Osteocyte (in vitro differentiated cells): ENCODE data around the gene PPM1H. TPM values are rescaled to one million over a fixed set of nuclear protein-coding genes. Genes with fewer than 3 reads are reported as not detected.

Experiments used
- DNase-seq: peaks from one replicate; pipeline ENCODE4 v3.0.0; 2021; ENCODE audit warnings: mixed read lengths; ENCODE audit not compliant: unreplicated experiment; ENCODE audit errors: extremely low spot score
- H3K27ac Mint-ChIP-seq: one replicate; pipeline ENCODE4 v1.8.0; 2021; ENCODE audit warnings: mild to moderate bottlenecking, mixed read lengths; ENCODE audit not compliant: unreplicated experiment
- H3K27me3 Mint-ChIP-seq: one replicate; pipeline ENCODE4 v1.8.0; 2021; ENCODE audit warnings: mixed read lengths; ENCODE audit not compliant: unreplicated experiment
- H3K36me3 Mint-ChIP-seq: one replicate; pipeline ENCODE4 v1.8.0; 2021; ENCODE audit warnings: mixed read lengths; ENCODE audit not compliant: unreplicated experiment
- H3K4me1 Mint-ChIP-seq: one replicate; pipeline ENCODE4 v1.8.0; 2021; ENCODE audit warnings: mixed read lengths; ENCODE audit not compliant: unreplicated experiment
- H3K4me3 Mint-ChIP-seq: one replicate; pipeline ENCODE4 v1.8.0; 2021; ENCODE audit warnings: mild to moderate bottlenecking, moderate library complexity, mixed read lengths; ENCODE audit not compliant: unreplicated experiment
- H3K9me3 Mint-ChIP-seq: one replicate; pipeline ENCODE4 v1.8.0; 2021; ENCODE audit warnings: mixed read lengths; ENCODE audit not compliant: unreplicated experiment
- total RNA-seq: library from RNA; stranded (reverse); gene quantifications from 2 replicates; pipeline ENCODE4 v1.2.1, GENCODE V29; 2021
- TF ChIP-seq, protein P1 (sequence below): fragments of 200-600 bp; sonication (generic); IDR thresholded peaks from 2 replicates; pipeline ENCODE4 v1.5.0; 2021; ENCODE audit warnings: antibody characterized with exemption, mild to moderate bottlenecking, moderate library complexity

PPM1H gene
- total RNA-seq, 1 donor from 2014 or later: 60.8 TPM

DNA sequence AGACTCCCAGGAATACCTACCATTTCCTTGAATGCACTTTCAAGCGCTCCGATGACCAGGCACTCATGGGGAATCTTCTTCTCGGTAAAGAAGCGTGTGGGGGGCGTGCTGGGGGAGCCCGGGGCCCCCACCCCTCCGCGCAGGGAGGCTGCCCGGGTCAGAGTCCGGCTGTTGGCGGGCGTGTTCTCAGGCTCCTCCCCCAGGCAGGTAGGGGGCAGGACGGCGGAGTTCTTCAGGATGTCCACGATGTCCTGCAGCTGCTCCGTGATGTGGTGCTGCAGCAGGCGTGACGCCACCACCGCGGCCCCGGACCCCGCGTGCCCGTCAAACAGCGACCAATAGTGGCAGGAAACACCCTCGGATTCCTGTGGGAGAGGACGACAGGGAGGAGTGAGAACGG, 133.2 kb downstream of the PPM1H start:
- no peak for DNase-seq
- Mint-ChIP-seq H3K36me3 (peaks cover 37% of the 10 kb centered on the region), H3K9me3 (no peaks in the 10 kb centered on the region), H3K4me1 (peaks cover 20% of the 10 kb centered on the region), H3K27me3 (no peaks in the 10 kb centered on the region), H3K4me3 (no peak overlapping the region), H3K27ac (no peak overlapping the region)
- TF ChIP-seq, protein P1, sequence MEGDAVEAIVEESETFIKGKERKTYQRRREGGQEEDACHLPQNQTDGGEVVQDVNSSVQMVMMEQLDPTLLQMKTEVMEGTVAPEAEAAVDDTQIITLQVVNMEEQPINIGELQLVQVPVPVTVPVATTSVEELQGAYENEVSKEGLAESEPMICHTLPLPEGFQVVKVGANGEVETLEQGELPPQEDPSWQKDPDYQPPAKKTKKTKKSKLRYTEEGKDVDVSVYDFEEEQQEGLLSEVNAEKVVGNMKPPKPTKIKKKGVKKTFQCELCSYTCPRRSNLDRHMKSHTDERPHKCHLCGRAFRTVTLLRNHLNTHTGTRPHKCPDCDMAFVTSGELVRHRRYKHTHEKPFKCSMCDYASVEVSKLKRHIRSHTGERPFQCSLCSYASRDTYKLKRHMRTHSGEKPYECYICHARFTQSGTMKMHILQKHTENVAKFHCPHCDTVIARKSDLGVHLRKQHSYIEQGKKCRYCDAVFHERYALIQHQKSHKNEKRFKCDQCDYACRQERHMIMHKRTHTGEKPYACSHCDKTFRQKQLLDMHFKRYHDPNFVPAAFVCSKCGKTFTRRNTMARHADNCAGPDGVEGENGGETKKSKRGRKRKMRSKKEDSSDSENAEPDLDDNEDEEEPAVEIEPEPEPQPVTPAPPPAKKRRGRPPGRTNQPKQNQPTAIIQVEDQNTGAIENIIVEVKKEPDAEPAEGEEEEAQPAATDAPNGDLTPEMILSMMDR: no peak

DNA sequence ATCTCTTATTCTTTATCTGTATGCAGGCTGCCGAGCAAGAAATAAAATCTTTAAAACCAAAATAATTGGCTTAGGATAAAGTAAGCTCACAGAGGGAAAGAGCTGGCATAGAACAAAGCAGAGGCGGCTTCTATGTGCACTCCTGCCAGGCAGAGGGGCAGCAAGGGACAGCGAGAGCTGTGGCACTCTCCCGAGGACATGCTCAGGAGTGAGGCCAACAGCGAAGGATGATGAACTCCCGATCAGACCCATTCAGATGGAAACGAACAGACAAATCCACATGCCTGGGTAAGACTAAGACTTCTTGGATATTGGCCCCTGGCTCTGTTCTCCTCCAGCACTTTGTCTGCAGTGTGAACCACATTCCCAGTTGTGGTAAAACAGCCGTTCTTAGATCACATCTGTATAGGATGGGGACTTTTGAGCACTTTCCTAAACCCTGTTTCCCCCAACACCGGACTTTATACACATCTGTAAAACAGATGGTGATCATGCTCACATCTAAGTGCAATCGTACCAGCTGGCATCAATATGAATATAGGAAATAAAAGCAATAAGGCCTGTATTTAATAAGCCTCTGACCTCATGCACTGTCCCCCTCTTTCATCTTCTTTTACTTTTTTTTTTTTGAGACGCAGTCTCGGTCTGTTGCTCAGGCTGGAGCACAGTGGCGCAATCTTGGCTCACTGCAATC, 134.1 kb downstream of the PPM1H start:
- TF ChIP-seq, protein P1: no peak
- Mint-ChIP-seq H3K9me3 (no peaks in the 10 kb centered on the region), H3K27me3 (no peaks in the 10 kb centered on the region), H3K4me1 (peaks cover 20% of the 10 kb centered on the region), H3K4me3 (no peak overlapping the region), H3K36me3 (peaks cover 44% of the 10 kb centered on the region), H3K27ac (no peak overlapping the region)
- no peak for DNase-seq

DNA sequence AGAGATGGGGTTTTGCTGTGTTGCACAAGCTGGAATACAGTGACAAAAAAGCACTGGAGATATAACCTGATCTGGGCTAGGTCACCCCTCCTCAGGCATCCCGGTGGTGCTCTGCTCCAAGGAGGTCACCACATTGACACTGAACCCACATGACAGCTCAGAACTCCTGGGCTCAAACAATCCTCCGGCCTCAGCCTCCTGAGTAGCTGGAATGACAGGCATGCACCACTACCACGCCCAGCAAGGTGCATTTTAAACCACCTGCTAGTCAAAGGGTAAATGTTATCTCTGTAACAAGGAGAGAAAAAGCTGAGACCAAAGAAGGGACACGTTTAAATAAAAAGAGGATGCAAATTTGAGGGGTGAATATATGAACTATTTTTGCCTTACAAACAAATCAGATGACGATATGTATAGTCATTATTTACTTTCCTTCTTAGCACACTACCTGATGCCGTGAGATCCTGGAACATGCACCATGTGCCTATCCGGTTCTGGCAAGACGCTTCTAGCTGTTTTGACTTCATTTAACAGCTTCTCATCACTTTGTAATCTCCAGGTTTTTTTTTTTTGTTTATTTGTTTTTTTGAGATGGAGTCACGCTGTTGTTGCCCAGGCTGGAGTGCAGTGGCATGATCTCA, 135.1 kb downstream of the PPM1H start:
- no peak overlapping the region for H3K27ac Mint-ChIP-seq
- no peak for DNase-seq
- TF ChIP-seq, protein P1: no peak
- H3K4me1 Mint-ChIP-seq: peaks cover 20% of the 10 kb centered on the region
- H3K27me3 Mint-ChIP-seq: no peaks in the 10 kb centered on the region
- H3K4me3 Mint-ChIP-seq: no peak overlapping the region
- H3K9me3 Mint-ChIP-seq: no peaks in the 10 kb centered on the region
- H3K36me3 Mint-ChIP-seq: peaks cover 44% of the 10 kb centered on the region

DNA sequence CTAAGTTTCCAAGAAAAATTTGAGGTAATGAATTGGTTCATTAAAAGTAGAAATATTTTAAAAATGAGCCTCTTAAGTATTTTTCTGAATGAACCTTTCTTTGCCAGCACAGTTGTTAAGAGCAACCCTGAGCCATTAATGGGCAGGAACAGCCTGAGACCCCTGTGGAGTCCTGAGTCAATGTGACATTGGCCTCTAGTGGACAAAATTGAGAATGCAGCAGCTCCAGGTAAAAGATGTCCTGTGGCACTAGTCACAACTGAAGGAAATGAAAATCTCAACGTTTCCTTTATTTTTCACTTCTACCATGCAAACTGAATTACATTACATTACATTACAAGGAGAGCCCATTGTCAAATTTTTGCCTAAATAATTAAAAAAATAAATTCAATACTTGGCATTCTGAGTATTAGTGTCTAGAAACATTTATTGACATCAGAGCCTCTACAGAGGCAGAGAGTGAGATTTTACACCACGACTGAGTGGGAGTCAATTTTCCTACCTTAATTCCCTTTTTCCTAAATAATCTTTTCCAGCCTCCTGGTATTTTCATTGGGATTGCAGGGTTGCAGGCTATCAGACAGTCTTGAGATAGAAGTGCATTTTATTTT, 135.7 kb downstream of the PPM1H start:
- no peak overlapping the region for H3K4me3 Mint-ChIP-seq
- no peaks in the 10 kb centered on the region for H3K27me3 Mint-ChIP-seq
- TF ChIP-seq, protein P1: peak; percentile 90
- peaks cover 44% of the 10 kb centered on the region for H3K36me3 Mint-ChIP-seq
- H3K9me3 Mint-ChIP-seq: no peaks in the 10 kb centered on the region
- no peak overlapping the region for H3K27ac Mint-ChIP-seq
- peaks cover 23% of the 10 kb centered on the region for H3K4me1 Mint-ChIP-seq
- DNase-seq: peak; percentile 86

DNA sequence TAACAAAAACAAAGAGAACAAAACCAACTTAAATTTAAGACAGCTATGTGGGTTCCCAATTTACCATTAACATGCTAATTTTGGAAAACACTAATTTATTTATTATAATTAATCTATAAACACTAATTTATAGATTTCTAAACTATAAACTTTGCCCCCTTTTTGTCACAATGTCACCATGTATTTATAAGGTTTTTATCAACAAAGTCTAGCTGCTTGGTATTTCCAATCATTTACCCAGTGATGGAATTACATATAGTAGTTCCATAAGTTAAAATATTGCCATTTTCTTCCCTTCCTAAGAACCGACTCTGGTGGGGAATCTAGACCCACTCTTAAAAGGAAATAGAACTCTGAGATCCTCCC, 140.7 kb downstream of the PPM1H start:
- TF ChIP-seq, protein P1: no peak
- H3K36me3 Mint-ChIP-seq: peaks cover 40% of the 10 kb centered on the region
- no peaks in the 10 kb centered on the region for H3K27me3 Mint-ChIP-seq
- H3K27ac Mint-ChIP-seq: peak overlapping the region; percentile 76
- H3K4me3 Mint-ChIP-seq: no peak overlapping the region
- H3K9me3 Mint-ChIP-seq: no peaks in the 10 kb centered on the region
- H3K4me1 Mint-ChIP-seq: peaks cover 32% of the 10 kb centered on the region
- DNase-seq: no peak
